Raji (cell line): Measurements from ENCODE around the gene SCARF2.

Experiments
- POLR2A ChIP-seq: IDR thresholded peaks from 2 replicates; pipeline ENCODE4 v1.6.1; 2011; ENCODE audit warnings: low read depth, low read length, control low read depth; ENCODE audit not compliant: insufficient read depth

The SCARF2 gene

GRCh38 chr22:20378110-20378509 is 59.5 kb downstream of the SCARF2 start:
- TF ChIP-seq POLR2A, result no peak
